GM18498 (cell line): ENCODE data around the gene TMEFF1.
"Not testable (repeated sequence)": the region's sequence is repeated elsewhere in the genome, so short reads cannot be mapped to it uniquely, and the experiment has no call there.

Experiments
- ATAC-seq: cut with Tn5 transposase; IDR thresholded peaks from one replicate; pipeline ENCODE4 v1.9.1; 2021; ENCODE audit warnings: mild to moderate bottlenecking, moderate library complexity; ENCODE audit not compliant: unreplicated experiment

TMEFF1 gene

DNA sequence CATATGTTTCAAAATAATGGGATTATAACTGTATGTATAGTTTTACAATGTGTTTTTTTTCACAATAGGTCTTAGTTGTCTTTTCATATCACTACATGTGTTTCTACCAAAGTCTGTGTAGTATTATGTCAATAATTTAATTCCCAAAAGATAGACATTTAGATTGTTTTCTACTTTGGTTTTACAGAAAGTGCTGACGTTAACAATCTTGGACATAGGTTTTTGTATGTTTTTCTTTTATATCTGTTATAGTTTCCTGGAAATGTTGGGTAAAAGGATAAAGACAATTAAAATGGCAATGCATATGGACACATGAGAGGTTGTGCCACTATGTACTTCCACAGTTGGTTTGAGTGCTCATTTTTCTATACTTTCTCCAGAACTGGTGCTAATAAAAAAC, 15.2 kb downstream of the TMEFF1 start:
- ATAC-seq = no peak

GRCh38 chr9:100489836-100490235, 16.9 kb downstream of the TMEFF1 start:
- ATAC-seq = no peak

DNA sequence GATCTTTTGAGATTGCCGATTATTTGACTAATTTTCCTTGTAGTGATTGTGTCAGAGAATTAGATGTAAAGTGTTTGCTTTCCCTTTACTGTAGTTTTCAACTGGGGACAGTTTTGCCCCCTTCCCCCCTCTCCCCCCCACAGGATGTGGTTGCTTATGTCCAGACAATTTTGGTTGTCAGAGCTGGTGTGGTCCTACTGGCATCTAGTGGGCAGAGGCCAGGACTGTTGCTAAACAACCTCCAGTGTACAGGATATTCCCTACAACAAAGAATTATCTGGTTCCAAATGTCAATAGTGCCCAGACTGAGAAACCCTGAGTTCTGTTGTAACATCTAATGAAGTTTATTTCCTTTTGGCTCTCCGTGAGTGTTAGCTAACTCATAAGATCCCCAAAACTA, 20.0 kb downstream of the TMEFF1 start:
- no peak for ATAC-seq

DNA sequence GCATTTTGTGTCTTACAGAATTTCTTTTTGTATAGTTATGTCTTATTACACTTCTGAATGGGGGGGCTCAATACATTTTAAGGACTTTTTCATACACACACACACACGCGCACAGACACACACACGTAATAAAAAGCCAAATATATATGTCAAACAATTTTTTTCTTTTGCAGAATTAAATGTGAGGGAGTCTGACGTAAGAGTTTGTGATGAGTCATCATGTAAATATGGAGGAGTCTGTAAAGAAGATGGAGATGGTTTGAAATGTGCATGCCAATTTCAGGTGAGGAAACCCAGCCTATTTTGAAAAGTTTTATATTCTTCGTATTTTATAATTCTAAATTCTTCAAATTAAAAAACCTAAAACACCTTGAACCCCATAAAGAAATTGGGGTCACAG, 25.6 kb downstream of the TMEFF1 start:
- no peak for ATAC-seq

DNA sequence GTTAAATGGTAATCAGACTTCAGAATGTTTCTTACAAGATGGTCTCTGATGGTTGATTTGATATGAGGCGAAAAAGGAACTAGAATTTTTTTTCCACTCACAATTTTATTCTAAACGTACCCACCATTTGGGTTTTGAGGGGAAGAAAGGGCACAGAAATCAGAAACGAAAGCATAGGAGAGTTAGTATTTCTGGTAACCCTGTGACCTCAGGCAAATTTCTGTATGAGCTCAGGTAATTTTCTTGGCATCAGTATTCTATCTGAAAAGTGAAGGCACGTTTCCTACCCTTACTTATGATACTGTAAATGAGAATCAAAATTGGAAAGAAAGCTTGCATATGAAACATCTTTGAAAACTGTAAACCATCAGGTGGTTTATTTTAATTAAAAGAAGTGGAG, 26.5 kb downstream of the TMEFF1 start:
- ATAC-seq = no peak

GRCh38 chr9:100499866-100500265, 26.9 kb downstream of the TMEFF1 start:
- no peak for ATAC-seq

GRCh38 chr9:100505564-100506159, 32.7 kb downstream of the TMEFF1 start:
- no peak for ATAC-seq

- peak; percentile 51 for ATAC-seq
Measured at GRCh38 chr9:100507350-100507749, 34.4 kb downstream of the TMEFF1 start.

GRCh38 chr9:100511205-100511604, 38.3 kb downstream of the TMEFF1 start:
- no peak for ATAC-seq

DNA sequence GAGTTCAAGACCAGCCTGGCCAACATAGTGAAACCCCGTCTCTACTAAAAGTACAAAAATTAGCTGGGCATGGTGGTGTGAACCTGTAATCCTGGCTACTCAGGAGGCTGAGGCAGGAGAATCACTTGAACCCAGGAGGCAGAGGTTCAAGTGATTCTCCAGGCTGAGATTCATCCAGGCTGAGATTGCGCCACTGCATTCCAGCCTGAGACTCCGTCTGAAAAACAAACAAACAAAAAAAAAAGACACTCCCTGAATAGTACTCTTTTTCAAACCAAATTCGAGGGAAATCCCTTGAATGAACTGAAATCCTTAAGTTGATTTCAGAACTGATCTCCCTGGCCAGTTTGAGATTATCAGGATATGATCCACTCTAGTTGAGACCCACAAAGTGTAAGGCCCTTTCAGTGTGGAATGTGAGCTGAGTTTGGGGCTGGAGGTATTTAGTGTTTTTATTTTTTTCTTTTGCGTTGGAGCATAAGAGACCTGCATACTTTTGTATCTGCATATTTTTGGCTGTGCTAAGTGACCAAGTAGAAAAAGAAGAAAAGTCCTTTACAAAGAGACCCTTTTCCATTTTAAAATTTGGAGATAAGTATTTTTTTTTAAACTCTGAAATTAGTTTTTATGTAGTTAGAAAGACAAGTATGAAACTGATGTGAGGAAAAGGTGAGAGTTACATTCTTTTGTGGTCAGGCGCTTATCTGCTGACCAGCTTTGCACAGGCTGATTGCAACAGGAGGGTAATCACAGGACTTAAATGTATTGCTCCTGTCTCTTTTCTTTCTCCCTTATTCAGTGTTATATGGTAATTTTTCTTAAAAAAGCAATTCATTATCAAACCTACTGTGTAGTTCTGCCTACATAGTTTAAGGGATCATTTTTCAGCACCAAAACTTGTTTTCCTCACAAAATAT, 42.9 kb downstream of the TMEFF1 start:
- ATAC-seq = no peak

DNA sequence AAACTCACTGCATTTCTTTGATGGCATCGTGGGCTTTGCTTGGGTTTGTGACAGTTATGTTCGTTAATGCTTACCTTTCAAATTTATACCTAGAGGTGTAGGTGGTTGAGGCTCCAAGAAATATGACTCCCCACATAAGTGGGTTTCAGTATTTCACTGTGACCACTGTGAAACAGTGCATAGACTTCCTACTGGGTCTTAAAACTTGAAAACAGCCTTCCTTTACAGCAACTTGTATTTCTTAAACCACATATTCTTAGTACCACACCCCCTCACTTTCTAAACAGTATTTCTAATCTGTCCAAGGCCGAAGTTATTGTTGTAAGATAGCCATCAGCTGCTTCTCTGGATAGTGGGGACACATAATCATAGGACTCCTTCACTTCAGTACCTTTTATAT, 48.3 kb downstream of the TMEFF1 start:
- no peak for ATAC-seq

DNA sequence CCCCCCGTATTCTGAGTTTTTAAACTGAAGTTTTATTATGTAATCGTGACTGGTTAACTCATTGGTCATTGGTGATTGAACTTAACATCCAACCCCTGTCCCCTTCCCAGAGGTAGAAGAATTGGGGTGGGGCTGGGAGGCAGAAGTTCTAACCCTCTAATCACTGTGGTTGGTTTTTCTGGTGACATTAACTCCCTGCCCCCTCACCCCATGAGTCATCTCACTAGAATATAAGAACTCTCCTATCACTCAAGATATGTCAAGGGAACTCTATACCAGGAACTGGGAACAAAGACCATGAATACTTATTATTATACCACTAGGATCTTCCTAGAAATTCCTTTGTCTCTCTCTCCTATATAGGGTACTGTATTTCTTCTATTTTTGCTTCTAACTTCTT, 52.6 kb downstream of the TMEFF1 start:
- no peak for ATAC-seq

GRCh38 chr9:100527180-100527794, 54.3 kb downstream of the TMEFF1 start:
- not testable (repeated sequence) for ATAC-seq

DNA sequence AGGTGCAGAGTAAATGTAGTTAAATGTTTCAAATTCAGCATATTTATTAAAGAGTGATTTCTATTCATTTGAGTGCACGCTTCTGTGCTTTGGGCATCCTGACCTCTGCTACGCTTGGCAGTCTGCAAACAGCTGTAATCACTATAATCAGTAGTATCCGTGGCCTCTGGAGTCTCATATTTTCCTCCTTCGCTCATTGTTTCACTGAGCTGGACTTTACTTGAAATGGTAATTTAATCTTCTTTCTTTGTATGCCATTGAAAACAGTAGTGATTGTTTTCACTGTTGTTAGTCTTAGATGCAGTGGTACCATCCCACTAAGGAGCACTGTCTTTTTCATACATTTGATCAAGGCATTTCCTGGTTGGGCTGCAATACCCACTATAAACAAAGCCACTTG, 61.5 kb downstream of the TMEFF1 start:
- ATAC-seq = no peak

GRCh38 chr9:100540327-100540726, 67.4 kb downstream of the TMEFF1 start:
- ATAC-seq = no peak

DNA sequence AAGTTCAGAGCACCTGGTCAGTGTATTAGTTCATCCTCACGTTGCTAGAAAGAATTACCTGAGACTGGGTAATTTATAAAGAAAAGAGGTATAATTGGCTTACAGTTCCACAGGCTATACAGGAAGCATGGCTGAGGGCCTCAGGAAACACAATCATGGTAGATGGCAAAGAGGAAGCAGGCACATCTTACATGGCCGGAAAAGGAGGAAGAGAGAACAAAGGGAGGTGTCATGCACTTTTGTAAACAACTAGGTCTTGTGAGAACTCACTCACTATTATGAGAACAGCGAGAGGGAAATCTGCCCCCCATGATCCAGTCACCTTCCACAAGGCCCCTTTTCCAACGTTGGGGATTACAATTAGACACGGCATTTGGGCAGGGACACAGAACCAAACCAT, 76.1 kb downstream of the TMEFF1 start:
- no peak for ATAC-seq

- ATAC-seq = peak; percentile 51
Measured at GRCh38 chr9:100554935-100555401, 82.0 kb downstream of the TMEFF1 start.

GRCh38 chr9:100555471-100555870, 82.5 kb downstream of the TMEFF1 start:
- ATAC-seq = peak; percentile 80

DNA sequence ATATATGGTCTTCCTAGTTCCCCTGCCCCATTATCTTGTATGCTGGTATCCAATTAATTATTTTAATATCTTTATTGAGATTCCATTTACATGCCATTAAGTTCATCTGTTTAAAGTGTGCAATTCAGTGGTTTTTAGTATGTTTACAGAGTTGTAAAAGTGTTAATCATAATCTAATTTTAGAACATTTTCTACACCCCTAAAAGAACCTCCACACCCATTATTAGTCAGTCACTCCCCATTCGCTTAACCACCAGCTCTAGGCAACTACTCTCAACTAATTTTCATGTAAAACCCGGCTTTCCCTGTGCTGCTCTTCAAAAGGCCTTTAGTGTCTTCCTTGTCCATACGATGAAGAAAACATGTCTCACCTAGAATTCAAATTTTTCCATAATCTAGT, 84.1 kb downstream of the TMEFF1 start:
- ATAC-seq = no peak

GRCh38 chr9:100561256-100561655, 88.3 kb downstream of the TMEFF1 start:
- no peak for ATAC-seq

- no peak for ATAC-seq
Measured at GRCh38 chr9:100567856-100568255, 94.9 kb downstream of the TMEFF1 start.
